ENCODE data around the gene IPO8.

DNA sequence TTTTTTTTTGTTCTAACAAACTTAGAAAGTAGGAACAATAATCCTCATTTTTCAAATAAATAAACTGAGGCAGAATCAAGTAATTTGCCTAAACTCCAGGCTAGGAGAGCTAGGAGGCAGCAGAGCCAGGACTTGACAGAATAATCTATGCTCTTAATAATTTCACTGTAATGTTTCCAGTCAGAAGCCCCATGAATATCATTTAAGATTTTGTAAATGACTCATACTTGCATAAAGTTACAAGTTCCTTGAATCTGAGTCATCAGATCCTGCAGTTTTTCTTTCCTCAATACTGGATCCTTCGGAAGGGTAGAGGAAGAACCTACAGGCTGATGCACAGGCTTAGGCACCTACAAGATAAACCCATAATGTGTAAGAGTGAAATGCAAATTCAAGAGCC is 30.1 kb upstream of the IPO8 start:
- TF ChIP-seq NFRKB (IDR thresholded peaks at IDR 0.05) (no peak), BHLHE40 (IDR thresholded peaks at IDR 0.05; ENCODE audit: borderline replicate concordance) (no peak), CTBP1 (IDR thresholded peaks at IDR 0.05; ENCODE audit: borderline replicate concordance) (no peak), ZNF384 (IDR thresholded peaks at IDR 0.05) (no peak), FOXA1 (IDR thresholded peaks at IDR 0.05) (no peak), FOXM1 (IDR thresholded peaks at IDR 0.05; ENCODE audit: borderline replicate concordance) (no peak), HDGF (IDR thresholded peaks at IDR 0.05; ENCODE audit: borderline replicate concordance) (no peak), TARDBP (IDR thresholded peaks at IDR 0.05) (no peak)
